ENCODE measurements around the gene TMIE. TPM values are rescaled to one million over a fixed set of nuclear protein-coding genes. Genes with fewer than 3 reads are reported as not detected.
"Not testable (repeated sequence)": the region's sequence is repeated elsewhere in the genome, so short reads cannot be mapped to it uniquely, and the experiment has no call there.

Gene TMIE
- total and polyA plus RNA-seq, 10 of the 15 experiments (the other 5 are each of a cell fraction or from before 2014, with no cell fraction given): not detected

- no peak for TF ChIP-seq BHLHE40 (IDR thresholded peaks at IDR 0.05; ENCODE audit: borderline replicate concordance in 1 of 2, low read depth in 2 of 2, low read length in 1 of 2)
Measured at GRCh38 chr3:46750555-46751038, 49.4 kb downstream of the TMIE start (continued).

- RAD21 ChIA-PET (ENCODE audit: unreplicated experiment); H3K4me2 ChIP-seq (ENCODE audit: control insufficient read depth, insufficient read depth); H3K36me3 ChIP-seq (ENCODE audit: control insufficient read depth in 2 of 2, insufficient read depth in 2 of 2, low read length in 1 of 2); H3K4me1 ChIP-seq (ENCODE audit: control insufficient read depth, insufficient read depth, low read length); SMC1A ChIA-PET (ENCODE audit: uncharacterized antibody, unreplicated experiment); H3K27me3 ChIP-seq (replicated peaks in 1 of 2; ENCODE audit: control insufficient read depth in 2 of 2, insufficient read depth in 2 of 2, low read length in 1 of 2); DNase-seq (ENCODE audit: low read depth, low spot score); intact Hi-C loops (cut with micrococcal nuclease; ENCODE audit: unreplicated experiment); BruUV-seq (replicated peaks); in situ Hi-C loops (cut with MboI); H3K27ac ChIP-seq (ENCODE audit: control insufficient read depth, insufficient read depth); H3K9ac ChIP-seq (ENCODE audit: control insufficient read depth, insufficient read depth, low read length); H3K9me3 ChIP-seq (replicated peaks; ENCODE audit: control insufficient read depth, insufficient read depth, low read length); POLR2A ChIA-PET; H4K20me1 ChIP-seq (ENCODE audit: control insufficient read depth, insufficient read depth); H3K79me2 ChIP-seq (ENCODE audit: control insufficient read depth, insufficient read depth, low read length); H2AFZ ChIP-seq (ENCODE audit: control insufficient read depth, low read depth, low read length); H3K4me3 ChIP-seq: not testable (repeated sequence)
- 0 out of 2 replicates have a peak, but pooled peaks have one; percentile 43 for TF ChIP-seq TCF12 (IDR thresholded peaks at IDR 0.05; ENCODE audit: low read depth, low read length)
- 0 out of 2 replicates have a peak, but pooled peaks have one; percentile 29 for TF ChIP-seq TCF3 (IDR thresholded peaks at IDR 0.05; ENCODE audit: borderline replicate concordance, insufficient read depth, low read depth, low read length)
- TF ChIP-seq MTA2 (IDR thresholded peaks at IDR 0.05; ENCODE audit: low read depth): peak; percentile 33; the same call in 1 of the 2 replicates
- peak in 1 of 2 experiments; percentile 40; a peak in 1 of 4 replicates for TF ChIP-seq BHLHE40 (IDR thresholded peaks at IDR 0.05; ENCODE audit: borderline replicate concordance in 1 of 2, low read depth in 2 of 2, low read length in 1 of 2)
- 0 out of 2 replicates have a peak, but pooled peaks have one; percentile 23 for TF ChIP-seq IKZF1 (conservative IDR thresholded peaks at IDR 0.05)
- 0 out of 4 replicates have a peak, but pooled peaks of 1 of the 2 experiments have one; percentile 26 for TF ChIP-seq IKZF2 (IDR thresholded peaks at IDR 0.05)
- FAIRE-seq (peak; percentile 49), ATAC-seq (peak; percentile 65)
- CTCF ChIA-PET: interaction anchor here (0.7 kb wide), 1 partner anchor 113 kb away, joined by 3 read pairs; no protein-coding TSS in a partner anchor
- WGBS (ENCODE audit: insufficient coverage, insufficient replicate concordance, low lambda C conversion rate, missing lambda C conversion rate): 21% methylated on average over 6 of the region's 6 CpGs
Measured at GRCh38 chr3:46753127-46753526, 51.9 kb downstream of the TMIE start.

Measured in GM12878 (cell line).